Suprapubic skin (tissue), 4 donors: ENCODE results near the gene MKRN3.

Experiments
- CTCF ChIP-seq, 2 donors: fragments of 200-600 bp in 1 of 2; fragments of 450-650 bp in 1 of 2; sonication (generic) in 1 of 2; IDR thresholded peaks; one replicate each; pipeline ENCODE4 v1.5.1; 2016 to 2019; ENCODE audit warnings: antibody characterized with exemption in 2 of 2, mild to moderate bottlenecking in 1 of 2, moderate library complexity in 1 of 2
- EP300 ChIP-seq: sonication (generic); formaldehyde crosslinking; IDR thresholded peaks from one replicate; pipeline ENCODE4 v1.6.1; 2017; ENCODE audit warnings: antibody characterized with exemption
- POLR2A ChIP-seq, 2 donors: fragments of 450-650 bp; IDR thresholded peaks; one replicate each; pipeline ENCODE4 v1.6.1; 2017; ENCODE audit warnings: antibody characterized with exemption in 2 of 2, mild to moderate bottlenecking in 2 of 2, moderate library complexity in 2 of 2
- POLR2AphosphoS5 ChIP-seq, 3 donors: sonication (generic); formaldehyde crosslinking; IDR thresholded peaks; one replicate each; pipeline ENCODE4 v1.6.1; 2017; ENCODE audit warnings: antibody characterized with exemption in 3 of 3

GRCh38 chr15:23546158-23546557 lies 19.3 kb upstream of the MKRN3 start:
- TF ChIP-seq CTCF (IDR thresholded peaks at IDR 0.05) (no peak), POLR2A (IDR thresholded peaks at IDR 0.05) (no peak), POLR2AphosphoS5 (IDR thresholded peaks at IDR 0.05) (no peak), EP300 (no peak)
